Transverse colon (tissue), 4 donors: ENCODE results near the gene OR2S2.

Source experiments
- EP300 ChIP-seq: sonication (generic); formaldehyde crosslinking; IDR thresholded peaks from one replicate; pipeline ENCODE4 v1.6.1; 2017; ENCODE audit warnings: antibody characterized with exemption, low read depth
- POLR2A ChIP-seq: fragments of 450-650 bp; IDR thresholded peaks from one replicate; pipeline ENCODE4 v1.6.1; 2016; ENCODE audit warnings: antibody characterized with exemption, mild to moderate bottlenecking, moderate library complexity
- POLR2AphosphoS5 ChIP-seq, 3 donors: sonication (generic); formaldehyde crosslinking; IDR thresholded peaks; one replicate each; pipeline ENCODE4 v1.6.1; 2016; ENCODE audit warnings: antibody characterized with exemption in 3 of 3
- TF ChIP-seq, protein P1 (sequence below), 5 experiments: fragments of 200-600 bp in 3 of 5; fragments of 450-650 bp in 2 of 5; sonication (generic) in 3 of 5; IDR thresholded peaks; 1 replicate in 2 of 5; 2 replicates in 3 of 5; pipeline ENCODE4 v1.5.1; 2016 to 2017; ENCODE audit warnings: antibody characterized with exemption in 5 of 5, inconsistent platforms in 3 of 5, mild to moderate bottlenecking in 2 of 5, moderate library complexity in 1 of 5

DNA sequence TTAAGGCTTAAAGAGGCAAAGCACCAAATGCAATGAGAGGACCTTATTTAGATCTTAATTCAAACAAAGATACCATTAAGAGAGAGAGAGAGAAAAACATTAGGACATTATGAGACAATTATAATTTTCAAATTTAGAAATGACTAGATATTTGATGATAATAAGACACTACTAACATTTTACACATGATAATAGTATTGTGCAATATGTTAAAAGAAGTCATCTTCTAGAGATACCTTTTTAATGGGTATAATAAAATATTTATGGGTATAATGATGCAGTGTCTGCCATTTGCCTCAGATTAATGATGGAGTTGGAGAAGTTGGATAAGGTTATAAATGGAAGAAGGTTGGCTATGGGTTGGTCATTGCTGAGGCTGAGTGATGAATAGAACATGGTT, 27.4 kb downstream of the OR2S2 start:
- TF ChIP-seq, protein P1, sequence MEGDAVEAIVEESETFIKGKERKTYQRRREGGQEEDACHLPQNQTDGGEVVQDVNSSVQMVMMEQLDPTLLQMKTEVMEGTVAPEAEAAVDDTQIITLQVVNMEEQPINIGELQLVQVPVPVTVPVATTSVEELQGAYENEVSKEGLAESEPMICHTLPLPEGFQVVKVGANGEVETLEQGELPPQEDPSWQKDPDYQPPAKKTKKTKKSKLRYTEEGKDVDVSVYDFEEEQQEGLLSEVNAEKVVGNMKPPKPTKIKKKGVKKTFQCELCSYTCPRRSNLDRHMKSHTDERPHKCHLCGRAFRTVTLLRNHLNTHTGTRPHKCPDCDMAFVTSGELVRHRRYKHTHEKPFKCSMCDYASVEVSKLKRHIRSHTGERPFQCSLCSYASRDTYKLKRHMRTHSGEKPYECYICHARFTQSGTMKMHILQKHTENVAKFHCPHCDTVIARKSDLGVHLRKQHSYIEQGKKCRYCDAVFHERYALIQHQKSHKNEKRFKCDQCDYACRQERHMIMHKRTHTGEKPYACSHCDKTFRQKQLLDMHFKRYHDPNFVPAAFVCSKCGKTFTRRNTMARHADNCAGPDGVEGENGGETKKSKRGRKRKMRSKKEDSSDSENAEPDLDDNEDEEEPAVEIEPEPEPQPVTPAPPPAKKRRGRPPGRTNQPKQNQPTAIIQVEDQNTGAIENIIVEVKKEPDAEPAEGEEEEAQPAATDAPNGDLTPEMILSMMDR (IDR thresholded peaks at IDR 0.05) = no peak
- no peak for TF ChIP-seq POLR2A
- TF ChIP-seq POLR2AphosphoS5 (IDR thresholded peaks at IDR 0.05) = no peak
- no peak for TF ChIP-seq EP300
